Dorsolateral prefrontal cortex (tissue), 118 donors: Measurements from ENCODE around the gene STARD9. TPM values are rescaled to one million over a fixed set of nuclear protein-coding genes. Genes with fewer than 3 reads are reported as not detected.

ENCODE experiments used
- total RNA-seq, 120 experiments: library from RNA; stranded (reverse); gene quantifications; one replicate each; pipeline versions ENCODE4 v1.2.3 to v1.2.4, GENCODE V29; 2022

Gene STARD9
- total RNA-seq, 120 experiments from 2014 or later, result 14.7 to 62.1 (median 30.1) TPM

Other genes starting within 250 kb of the STARD9 start
- gene CAPN3, start 216.1 kb upstream of the STARD9 start, total RNA-seq, result 100 to 1,000 TPM in 52 of 120 experiments, 10 to 100 TPM in 68; 15.4 to 472 (median 94.6) TPM
- gene ZNF106, start 84.5 kb upstream of the STARD9 start, total RNA-seq, result 100 to 1,000 TPM in 83 of 120 experiments, 10 to 100 TPM in 37; 59.0 to 146 (median 111) TPM
- gene SNAP23, start 80.0 kb upstream of the STARD9 start, total RNA-seq, result 10 to 100 TPM; 20.3 to 91.7 (median 37.6) TPM
- gene LRRC57, start 26.8 kb upstream of the STARD9 start, total RNA-seq, result 10 to 100 TPM; 20.3 to 61.0 (median 36.4) TPM
- gene HAUS2, start 26.8 kb upstream of the STARD9 start, total RNA-seq, result 10 to 100 TPM; 10.9 to 26.1 (median 19.7) TPM
- gene CDAN1, start 161.5 kb downstream of the STARD9 start, total RNA-seq, result 10 to 100 TPM in 119 of 120 experiments, 1 to 10 TPM in 1; 9.5 to 35.4 (median 18.6) TPM